GM21447 (cell line): Measurements from ENCODE around the gene DRC3.
"Not testable (repeated sequence)": the region's sequence is repeated elsewhere in the genome, so short reads cannot be mapped to it uniquely, and the experiment has no call there.

ENCODE experiments used
- ATAC-seq: cut with Tn5 transposase; IDR thresholded peaks from one replicate; pipeline ENCODE4 v1.9.1; 2021; ENCODE audit not compliant: unreplicated experiment

The DRC3 gene

DNA sequence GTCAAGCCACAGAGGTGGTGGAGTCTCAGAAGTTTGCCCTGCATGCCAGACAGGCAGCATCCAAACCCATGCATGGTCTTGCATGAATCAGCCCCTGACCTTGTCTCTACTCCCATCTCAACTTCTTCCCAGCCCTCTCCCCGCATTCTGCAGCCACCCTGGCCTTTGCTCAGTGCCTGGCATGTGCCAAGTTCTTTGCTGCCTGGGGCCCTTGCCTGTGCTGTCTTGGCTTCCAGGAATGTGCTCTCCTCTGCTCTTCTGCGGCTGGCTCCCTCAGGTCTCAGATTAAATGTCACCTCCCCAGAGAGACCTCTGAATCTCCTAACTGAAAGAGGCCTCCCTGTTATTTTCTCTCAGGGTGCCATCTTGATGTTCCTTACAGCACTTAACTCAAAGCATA is 17.6 kb downstream of the DRC3 start:
- no peak for ATAC-seq

DNA sequence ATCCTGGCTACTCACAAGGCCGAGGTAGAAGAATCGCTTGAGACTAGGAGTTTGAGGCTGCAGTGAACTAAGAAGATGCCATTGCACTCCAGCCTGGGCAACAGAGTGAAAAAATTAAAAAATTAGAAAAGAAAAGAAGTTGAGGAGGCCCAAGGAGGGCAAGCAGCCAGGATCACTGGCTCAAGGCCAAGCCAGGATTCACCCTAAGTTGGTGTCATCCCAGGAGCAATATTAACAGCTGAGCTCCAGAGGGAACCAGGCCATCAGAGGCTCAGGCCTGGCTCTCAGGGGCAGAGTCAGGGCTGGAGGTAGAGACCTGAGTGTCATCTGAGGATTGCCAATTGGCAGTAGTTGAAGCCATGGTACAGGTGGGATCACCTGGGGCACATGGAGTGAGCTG is 20.7 kb downstream of the DRC3 start:
- no peak for ATAC-seq

- ATAC-seq = no peak
These were observed 21.2 kb downstream of the DRC3 start for GRCh38 chr17:17993852-17994251.

- no peak for ATAC-seq
These were observed 21.8 kb downstream of the DRC3 start for GRCh38 chr17:17994271-17995069.

DNA sequence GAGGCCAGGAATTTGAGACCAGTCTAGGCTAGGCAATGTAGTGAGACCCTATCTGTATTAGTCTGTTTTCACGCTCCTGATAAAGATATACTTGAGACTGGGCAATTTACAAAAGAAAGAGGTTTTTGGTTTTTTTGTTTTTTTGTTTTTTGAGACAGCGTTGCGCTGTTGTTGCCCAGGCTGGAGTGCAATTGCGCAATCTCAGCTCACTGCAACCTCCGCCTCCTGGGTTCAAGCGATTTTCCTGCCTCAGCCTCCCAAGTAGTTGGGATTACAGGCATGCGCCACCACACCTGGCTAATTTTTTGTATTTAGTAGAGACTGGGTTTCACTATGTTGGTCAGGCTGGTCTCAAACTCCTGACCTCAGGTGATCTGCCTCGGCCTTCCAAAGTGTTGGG is 23.2 kb downstream of the DRC3 start:
- not testable (repeated sequence) for ATAC-seq

DNA sequence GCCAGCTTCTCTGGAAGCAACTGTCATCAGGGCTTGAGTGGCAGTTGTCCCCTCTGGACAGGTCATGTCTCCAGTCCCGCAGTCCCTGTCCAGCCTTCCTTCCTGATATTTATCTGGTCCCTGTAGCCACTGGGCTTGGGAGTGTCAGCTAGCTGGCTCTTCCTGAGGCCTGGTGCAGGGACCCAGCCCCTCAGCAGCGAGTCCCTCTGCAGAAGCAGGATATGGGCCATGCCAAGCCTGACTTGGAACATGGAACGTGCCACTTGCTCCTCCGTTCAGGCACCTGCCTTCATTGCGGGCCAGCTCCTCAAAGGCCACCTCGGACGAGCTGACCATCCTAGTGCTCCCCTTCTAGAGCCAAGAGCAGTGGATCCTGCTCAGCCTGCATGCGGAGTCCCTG is 26.3 kb downstream of the DRC3 start:
- ATAC-seq = no peak

GRCh38 chr17:17999364-18000029 is 26.8 kb downstream of the DRC3 start:
- no peak for ATAC-seq

GRCh38 chr17:18000030-18000408 is 27.4 kb downstream of the DRC3 start:
- ATAC-seq = no peak

GRCh38 chr17:18002171-18002570 is 29.5 kb downstream of the DRC3 start:
- no peak for ATAC-seq

DNA sequence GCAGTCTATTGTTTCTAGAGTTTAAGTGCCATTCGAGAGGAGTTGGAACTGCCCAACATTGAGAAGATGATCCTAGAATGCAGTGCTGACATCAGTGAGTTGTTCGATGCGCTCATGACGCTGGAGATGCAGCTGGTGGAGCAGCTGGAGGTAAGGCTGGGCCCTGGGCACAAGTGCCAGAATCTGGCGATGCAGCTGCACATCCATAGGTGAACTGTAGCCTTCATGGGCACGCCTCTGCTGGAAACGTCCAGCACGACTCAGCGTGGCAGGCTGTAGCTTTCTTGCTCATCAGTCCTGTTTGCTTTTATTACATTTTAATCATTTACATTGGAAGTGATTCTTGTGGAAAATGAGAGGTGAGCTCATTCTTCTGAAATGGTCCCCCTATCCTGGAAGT is 31.7 kb downstream of the DRC3 start:
- ATAC-seq = no peak

GRCh38 chr17:18004884-18005305 is 32.2 kb downstream of the DRC3 start:
- ATAC-seq = no peak

DNA sequence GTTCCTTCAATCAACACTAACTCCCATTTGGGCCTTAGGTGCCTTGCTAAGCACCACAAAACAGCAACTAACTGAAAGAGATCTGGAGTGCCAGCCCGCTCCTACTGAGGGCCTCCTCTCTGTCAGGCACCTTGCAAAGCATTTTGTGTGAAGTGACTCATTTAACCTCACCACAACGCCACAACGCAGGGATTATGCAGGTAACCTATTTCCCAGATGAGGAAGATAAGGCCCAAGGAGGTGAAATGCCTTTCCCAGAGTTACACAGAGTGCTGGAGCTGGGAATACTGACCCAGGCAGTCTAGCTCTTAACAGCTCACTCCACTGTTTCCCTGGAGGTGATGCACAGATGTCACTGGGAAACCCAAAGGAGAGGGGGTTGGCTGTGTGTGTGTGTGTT is 32.8 kb downstream of the DRC3 start:
- no peak for ATAC-seq

DNA sequence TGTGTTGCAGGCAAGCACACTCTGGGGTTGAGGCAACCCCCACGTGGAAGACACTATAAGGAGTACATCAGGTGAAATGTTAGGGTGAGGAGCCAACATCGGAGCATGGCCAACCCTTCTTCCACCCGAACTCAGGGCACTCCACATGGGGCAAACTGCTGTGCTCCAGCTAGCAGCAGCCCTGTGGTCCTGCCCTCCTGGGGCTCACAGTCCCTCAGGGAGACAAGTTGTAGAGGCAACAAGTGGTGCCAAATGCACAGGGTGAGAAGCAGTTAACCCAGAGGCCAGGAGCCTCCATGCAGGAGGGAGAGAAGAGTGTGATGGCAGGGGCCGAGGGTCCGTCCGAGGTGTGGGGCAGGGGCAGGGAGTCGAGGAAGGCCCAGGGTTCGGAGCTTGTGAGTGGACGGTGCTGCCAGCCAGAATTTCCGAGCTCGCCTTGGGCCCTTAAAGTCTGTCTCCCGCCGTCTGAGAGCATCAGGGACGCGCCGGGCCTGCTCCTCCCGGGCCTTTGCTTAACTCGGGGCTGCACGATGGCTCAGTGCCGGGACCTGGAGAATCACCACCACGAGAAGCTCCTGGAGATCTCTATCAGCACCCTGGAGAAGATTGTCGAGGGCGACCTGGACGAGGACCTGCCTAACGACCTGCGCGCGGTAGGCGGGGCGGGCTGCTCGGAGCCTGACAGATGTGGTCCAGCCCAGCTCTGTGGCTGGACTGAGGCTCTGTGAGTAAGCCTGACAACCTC is 34.0 kb downstream of the DRC3 start:
- no peak for ATAC-seq

DNA sequence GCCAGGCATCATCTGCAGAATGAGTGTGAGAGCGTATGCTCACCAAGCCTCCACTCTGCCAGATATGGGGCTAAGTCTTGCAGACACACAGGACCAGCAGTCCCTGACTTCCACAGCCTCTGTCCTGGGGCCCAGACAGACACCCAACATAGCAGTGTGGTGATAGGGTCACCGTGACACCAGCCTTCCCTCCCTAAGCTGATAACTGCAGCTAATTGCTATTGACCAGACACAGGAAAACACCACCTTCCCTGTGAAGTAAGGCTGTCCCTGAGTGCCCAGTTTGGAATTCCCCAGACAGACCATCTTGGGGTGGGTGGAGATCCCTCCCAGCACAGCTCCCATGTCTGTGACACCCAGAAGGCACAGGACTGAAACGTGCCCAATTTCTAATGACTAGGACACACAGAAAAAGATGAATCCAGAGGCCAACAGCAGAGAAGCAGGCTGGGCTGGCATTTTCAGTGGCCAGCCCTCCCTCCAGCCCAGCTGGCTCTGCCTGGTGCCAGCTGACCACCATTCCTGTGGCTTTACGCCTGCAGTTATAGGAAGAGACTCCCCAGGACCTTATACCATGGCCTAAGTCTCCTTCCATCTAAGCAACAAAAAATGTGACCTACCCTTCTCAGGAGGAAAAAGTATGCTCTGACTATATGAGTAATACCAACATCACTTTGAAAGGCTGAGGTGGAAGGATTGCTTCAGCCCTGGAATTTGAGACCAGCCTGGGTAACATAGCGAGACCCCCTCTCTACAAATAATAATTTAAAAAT is 36.0 kb downstream of the DRC3 start:
- no peak for ATAC-seq

GRCh38 chr17:18009609-18010420 is 37.2 kb downstream of the DRC3 start:
- ATAC-seq = no peak

DNA sequence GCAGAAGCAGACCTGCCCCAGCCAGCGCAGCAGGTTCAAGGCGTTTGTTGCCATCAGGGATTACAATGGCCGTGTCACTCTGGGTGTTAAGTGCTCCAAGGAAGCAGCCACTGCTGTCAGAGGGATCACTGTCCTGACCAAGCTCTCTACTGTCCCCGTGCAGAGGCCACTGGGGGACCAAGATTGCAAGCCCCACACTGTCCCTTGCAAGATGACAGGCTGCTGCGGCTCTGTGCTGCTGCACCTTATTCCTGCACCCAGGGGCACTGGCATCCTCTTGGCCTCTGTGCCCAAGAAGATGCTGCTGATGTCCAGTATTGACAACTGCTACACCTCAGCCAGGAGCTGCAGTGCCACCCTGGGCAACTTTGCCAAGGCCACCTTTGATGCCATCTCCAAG is 38.6 kb downstream of the DRC3 start:
- no peak for ATAC-seq

DNA sequence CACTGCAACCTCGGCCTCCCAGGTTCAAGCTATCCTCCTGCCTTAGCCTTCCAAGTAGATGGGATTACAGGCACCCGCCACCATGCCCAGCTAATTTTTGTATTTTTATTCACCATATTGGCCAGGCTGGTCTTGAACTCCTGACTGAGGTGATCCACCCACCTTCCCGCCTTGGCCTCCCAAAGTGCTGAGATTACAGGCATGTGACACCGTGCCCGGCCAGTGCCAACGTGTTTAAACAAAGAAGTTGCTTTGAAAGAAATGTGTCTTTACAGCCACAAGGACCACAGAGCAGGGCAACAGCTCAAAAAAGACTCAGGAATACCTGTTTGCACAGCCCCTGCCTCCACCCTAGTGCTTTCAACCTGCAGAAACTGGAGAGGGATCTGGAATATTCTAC is 41.3 kb downstream of the DRC3 start:
- no peak for ATAC-seq

DNA sequence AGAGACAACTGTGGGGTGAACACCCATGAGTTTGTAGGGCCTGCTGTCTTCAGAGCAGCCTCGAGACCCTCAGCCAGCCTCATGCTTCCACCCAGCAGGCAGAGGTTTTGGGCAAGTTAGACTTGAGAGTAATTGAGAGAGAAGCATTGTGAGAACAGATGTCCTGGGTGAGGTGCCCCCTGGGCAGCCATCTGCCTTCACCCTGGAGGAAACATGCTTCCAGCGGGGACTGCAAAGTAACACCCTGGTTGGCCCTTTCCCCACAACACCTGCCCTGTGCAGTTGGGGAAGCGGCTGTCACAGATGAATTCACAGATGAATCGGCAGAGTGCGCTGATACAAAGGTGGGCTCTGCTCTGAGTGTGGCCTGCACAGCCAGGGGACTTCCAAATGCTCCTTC is 42.9 kb downstream of the DRC3 start:
- ATAC-seq = no peak

DNA sequence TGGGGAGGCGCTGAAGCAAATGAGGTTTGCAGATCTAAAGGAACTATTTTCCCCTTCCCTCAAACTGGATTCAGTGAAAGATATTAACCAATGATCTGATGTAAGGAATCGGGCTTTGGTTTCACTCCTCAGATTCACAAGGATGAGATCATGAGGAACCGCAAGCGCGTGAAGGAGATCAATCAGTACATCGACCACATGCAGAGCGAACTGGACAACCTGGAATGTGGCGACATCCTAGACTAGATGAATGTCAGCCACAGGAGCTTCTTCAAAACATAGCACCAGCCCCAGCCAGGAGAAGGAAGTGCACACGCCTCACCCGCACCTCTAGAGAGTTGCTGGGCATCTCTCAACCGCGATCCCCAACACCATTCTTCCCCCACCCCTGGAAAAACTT is 43.8 kb downstream of the DRC3 start:
- ATAC-seq = no peak

- ATAC-seq = no peak
These were observed 45.3 kb downstream of the DRC3 start for GRCh38 chr17:18017958-18018357.
